ENCODE data around the gene LURAP1L.

Gene LURAP1L

DNA sequence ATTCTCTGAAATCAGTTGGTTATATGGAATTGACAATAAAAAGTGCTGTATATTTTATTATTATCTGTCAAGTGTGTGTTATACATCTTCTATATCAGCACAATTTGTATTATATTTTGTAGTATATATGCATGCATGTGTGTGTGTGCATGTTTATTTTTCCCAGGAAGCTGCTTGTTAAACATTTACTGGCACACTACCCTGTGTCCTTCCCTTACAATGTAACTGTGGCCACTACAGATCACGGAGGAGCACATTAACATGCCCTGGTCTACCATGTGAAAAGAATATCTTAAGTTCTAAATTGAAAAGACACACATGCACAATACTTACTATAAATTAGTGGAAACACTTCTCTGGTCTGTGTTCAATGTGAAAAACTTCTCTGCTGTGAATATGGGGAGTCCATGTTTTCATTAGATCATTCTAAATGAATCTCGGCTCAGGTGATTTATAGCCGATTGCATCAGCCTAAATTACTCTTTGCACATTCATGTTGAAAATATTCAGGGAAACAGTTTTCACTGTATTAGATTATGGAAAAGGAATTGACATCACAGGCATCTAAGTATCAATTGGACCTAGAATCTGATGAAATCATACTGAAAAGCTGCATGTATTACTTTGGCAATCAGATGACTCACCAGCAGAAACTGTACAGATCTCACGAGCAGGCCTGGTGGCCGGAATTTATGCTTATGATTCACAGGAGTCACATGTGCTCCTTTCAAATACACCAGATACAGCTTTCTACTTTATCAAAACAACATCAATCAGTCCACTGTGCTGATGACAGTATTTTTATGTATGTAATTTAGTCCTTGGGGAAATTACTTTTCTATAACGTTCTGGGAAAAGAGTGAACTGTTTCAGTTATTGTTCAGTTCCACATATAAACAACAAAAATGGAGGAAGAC, 39.4 kb downstream of the LURAP1L start:
- DNase-seq: peak in 1 of 5 donors; percentile 0

GRCh38 chr9:12814877-12815237, 40.0 kb downstream of the LURAP1L start:
- DNase-seq: no peak

DNA sequence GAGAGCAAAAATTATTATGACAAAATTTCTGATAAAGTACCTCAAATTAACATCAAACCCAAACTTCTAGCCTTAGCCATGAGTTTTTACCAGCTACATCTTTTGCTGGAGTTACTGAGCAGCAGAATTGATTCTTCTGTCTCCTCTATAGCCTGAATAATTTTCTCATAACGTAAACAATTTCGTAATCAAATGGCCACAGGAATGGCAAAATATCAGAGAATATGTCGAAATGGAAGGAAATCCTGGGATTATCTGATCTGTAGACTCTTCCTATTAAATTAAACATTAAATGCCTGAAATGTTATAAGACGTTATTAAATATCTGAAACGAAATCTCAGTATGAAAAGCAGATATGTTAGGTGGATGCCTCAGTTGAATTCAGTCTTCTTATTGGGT, 41.1 kb downstream of the LURAP1L start:
- DNase-seq: no peak

DNA sequence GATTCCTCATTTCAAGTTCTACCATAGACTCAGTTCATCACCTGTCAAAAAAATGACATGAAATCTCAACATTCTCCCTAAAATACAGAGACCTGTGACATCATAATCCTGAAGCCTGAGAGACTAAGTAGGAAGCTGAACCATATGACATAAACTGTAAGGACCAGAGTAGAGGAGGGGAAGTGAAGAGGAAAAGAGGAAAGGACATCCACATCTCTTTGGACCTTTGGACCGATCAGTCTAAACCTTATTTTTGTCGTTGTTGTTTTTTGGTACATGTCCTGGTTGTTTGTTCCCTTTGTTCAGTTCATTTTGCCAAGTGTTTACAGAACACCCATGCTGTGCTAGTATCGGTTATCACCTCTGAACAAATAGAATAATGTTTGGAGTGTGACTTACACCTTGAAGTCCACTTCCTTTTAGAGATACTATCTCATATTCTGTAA, 41.9 kb downstream of the LURAP1L start:
- no peak for DNase-seq

DNA sequence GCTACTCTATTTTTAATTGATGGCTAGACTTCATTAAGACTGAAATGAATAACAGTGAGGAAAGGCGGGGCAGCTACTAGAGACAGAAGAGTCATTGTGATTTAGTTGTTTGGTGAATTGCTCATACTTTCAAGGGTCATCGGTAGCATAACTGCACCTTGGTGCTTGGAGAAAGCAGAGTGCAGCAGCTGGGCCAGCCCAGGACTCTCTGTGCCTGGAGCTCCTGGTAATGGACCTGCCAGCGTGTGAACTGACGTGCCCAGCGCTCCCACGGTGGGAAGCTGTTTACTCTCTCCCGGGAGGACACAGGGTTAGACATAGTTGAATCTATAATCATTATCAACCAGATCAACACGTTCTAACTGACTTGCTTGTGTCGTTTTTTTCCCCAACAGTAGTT, 42.9 kb downstream of the LURAP1L start:
- DNase-seq: no peak

- DNase-seq: no peak
Measured at GRCh38 chr9:12818431-12819000, 43.7 kb downstream of the LURAP1L start.

- no peak for DNase-seq
Measured at GRCh38 chr9:12819436-12820185, 44.8 kb downstream of the LURAP1L start.

DNA sequence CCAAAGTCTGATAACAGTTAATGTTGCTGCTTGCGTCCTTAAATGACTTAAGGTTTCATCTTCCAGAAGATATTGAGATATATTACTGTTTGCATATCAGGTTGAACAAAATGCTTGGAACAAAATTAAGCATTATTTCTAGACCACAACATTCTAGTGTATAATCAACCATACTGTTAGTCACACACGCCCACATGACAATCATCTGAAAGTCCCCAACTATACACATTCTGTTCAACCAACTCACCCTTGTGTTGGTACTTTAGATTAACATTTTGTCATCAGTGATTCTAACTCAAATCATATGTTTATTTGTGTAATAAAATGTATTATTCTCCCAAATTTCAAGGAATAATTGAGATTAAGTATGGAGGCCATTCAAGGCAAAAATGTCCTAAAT, 47.3 kb downstream of the LURAP1L start:
- DNase-seq: no peak

DNA sequence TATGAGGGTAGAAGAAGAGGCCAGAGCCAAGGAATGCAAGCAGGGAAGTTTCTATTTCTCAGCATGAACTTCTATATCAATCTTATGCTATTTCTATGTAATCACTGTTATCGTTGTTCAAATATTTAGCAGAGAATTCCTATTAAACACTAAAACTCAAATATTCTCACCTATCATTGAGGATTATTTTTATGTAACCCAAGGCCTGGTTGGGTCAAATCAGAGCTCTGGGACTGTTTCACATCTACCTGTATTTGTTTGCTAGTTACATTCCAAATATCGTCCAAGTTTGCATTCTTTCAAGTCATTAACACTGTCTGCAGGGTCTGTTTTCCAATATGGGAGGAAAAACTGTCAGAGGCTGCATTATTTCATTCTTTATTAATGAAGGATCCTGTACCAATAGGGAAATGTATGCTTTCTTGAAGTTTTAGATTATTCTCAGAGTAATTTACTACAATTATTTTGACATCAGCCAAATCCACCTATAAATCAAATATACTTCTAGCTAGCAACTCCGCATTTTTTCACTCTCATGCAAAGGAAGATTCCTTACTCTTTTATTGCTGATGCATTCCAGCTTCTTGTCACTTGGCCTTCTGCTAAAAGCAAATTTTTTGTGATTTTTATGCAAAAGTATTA, 52.2 kb downstream of the LURAP1L start:
- no peak for DNase-seq

DNA sequence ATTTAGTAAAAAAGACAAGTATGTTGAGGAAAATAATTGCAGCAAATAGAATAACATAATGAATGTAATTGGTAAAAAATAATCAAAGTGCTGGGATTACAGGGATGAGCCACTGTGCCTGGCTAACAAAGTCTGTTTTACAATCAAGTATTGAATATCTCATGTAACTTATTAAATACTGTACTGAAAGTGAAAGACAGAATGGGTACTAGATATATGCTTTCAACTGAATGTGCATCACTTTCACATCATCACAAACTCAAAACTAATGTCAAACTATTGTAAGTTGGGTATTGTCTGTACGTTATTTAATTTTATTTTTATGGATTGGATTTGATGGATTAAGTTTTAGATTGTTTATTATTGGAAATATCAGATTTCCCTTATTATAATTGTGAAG, 58.9 kb downstream of the LURAP1L start:
- no peak for DNase-seq

- DNase-seq: no peak
Measured at GRCh38 chr9:12838546-12838945, 63.7 kb downstream of the LURAP1L start.

- no peak for DNase-seq
Measured at GRCh38 chr9:12843735-12844134, 68.9 kb downstream of the LURAP1L start.

- DNase-seq: no peak
Measured at GRCh38 chr9:12846035-12846434, 71.2 kb downstream of the LURAP1L start.

DNA sequence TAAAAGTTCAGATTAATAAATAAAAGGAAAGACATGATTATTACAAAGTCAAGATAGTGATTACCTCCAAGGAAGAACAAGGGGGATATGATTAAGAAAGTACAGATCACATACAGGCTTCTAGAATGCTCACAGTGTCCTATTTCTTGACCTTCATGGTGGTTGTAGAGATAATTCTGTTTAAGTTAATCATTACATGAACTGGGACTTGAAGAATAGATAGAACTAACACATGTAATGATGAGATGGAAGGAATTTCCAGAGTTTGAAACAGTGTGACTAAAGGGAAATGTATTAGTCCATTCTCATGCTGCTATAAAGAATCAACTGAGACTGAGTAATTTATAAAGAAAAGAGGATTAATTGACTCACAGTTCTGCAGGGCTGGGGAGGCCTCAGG, 72.7 kb downstream of the LURAP1L start:
- no peak for DNase-seq

DNA sequence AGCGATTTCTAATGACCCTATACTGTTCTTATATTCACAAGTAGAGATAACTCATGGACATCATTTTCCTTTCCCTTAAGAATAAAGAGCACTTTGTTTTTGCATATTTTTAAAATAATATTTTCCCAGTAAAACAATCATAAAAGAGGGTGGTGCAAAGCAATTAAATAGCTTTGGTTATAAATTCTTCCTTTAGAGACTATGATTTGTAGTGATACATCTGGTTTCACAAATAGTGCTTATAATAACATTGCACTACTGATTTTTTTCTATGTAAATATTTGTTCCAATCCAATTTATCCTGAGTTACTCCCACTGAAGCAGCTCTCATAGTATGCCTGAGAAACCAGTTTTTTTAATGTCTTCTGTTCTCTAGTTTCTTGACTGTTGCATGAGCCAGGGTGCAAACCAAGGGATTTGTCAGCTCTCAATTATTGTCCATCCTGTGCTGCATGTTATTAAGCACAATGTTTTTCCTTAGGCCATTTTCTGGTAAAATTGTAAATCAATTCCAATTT, 74.7 kb downstream of the LURAP1L start:
- DNase-seq: no peak

DNA sequence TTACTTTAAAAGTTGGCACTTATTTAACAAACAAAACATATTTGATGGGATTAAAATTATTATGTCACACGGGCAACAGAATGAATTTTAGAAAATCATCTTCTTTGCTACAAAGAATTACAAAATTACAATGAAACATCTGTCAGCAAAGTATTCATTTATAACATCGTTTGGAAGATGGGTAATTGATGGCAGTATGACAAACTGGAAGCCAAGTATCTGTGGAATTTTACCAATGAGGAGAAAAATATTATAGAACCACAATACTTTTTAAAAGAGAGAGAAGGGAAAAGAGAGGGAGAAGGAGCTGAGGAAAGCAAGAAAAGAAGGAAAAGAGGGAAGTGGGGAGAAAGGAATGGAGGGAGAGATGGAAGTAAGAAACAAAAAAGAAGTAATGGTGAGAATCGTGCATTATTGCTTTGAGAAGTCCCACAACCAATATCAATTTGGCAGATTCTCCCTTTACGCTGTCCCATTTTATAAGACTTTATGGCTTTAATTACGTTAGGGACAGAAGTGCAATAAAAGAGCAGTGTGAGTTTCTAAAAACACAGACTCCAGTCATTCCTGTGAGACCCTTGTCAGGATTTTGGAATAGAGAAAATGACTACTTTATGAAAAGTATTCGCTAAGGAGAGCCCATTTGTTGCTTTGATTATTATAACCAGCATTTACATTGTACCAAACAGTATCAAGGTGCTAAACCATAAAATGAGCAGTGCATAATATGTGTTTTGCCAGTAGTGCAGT, 76.7 kb downstream of the LURAP1L start:
- no peak for DNase-seq

DNA sequence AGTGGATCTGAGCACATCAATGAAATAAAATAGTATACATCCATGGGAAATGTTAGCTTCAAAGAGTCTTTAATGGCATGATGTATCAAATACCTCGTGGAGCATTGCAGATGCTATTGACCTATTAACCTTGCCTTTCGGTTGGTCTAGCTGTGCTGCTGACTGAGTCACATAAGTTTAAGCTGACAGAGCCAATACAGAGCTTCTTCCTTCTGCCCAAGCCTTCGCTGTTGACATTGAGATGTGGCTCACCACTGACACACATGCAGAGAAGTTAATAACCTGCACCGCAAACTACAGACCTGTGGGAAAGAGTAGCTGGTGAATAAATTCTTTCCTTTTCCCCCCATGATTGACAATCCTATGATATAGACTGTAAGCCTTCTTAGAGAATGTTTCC, 78.2 kb downstream of the LURAP1L start:
- no peak for DNase-seq

- DNase-seq: no peak
Measured at GRCh38 chr9:12854221-12854620, 79.4 kb downstream of the LURAP1L start.

- DNase-seq: no peak
Measured at GRCh38 chr9:12855066-12855465, 80.2 kb downstream of the LURAP1L start.

DNA sequence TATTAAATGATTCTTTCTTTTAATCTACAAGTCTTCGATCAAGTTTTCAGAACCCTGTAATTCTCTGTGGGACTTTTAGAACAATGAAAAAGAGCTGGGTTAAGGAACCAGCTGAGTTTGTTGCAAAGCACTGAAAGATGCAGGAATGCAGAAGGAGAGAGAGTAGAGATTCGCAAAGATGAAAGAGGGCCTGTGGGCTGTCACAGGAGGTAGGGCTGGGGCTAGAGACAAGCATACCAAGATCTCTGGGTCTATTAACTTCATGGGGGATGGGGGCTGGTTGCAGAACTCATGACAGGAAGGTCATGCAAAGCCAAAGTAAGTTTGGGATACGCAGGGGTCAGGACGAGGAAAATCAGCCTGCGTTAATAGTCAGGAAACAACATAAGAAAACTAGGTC, 81.8 kb downstream of the LURAP1L start:
- DNase-seq: no peak

DNA sequence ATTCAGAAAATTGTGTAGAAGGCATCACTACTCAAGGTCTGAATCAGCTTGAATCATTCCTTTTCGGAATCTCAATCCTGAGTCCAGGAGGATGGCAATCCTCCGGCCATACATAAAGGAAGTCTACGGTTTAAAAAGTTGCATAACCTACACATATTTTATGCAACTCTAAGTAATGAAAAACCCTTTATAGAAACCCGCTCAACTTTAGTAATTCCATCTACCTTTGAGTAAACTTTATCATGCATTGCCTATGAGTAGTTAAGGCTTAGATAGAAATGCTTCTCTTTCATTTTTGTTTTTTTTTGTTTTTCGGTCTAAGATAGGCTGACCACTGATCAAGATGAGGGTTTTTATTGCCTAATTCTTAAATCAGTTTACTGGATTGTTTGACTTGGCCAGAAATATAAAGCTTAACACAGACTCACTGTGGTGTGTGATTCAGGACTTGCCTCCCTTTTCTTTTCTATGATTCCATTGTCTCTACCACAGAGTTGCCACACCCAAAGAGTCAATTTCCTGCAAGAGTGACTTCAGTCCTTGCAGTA, 85.0 kb downstream of the LURAP1L start:
- DNase-seq: no peak

GRCh38 chr9:12860998-12861397, 86.2 kb downstream of the LURAP1L start:
- DNase-seq: no peak
